HUDEP-2 (cell line): ENCODE results near the gene PADI4.

Source experiments
- DNase-seq, 76 experiments: peaks; one replicate each; lab custom pipeline; 2025; ENCODE audit not compliant: unreplicated experiment in 76 of 76; lab: John Stamatoyannopoulos, UW

The PADI4 gene

GRCh38 chr1:17307946-17308345 lies at the start of gene PADI4:
TSS of gene PADI4 (plus strand) at chr1:17308197. CDS start at chr1:17308223, 26 bp downstream.
- DNase-seq: peak in 1 of 76 experiments; percentile 6

GRCh38 chr1:17258758-17259130 lies 49.3 kb upstream of the PADI4 start:
- DNase-seq: no peak

- no peak for DNase-seq
These were observed 48.6 kb upstream of the PADI4 start for GRCh38 chr1:17259233-17259873.

GRCh38 chr1:17260264-17260663 lies 47.7 kb upstream of the PADI4 start:
- DNase-seq: no peak

GRCh38 chr1:17260738-17261137 lies 47.3 kb upstream of the PADI4 start:
- DNase-seq: no peak

GRCh38 chr1:17263936-17264335 lies 44.1 kb upstream of the PADI4 start:
- no peak for DNase-seq

- DNase-seq: no peak
These were observed 43.5 kb upstream of the PADI4 start for GRCh38 chr1:17264470-17264869.

- DNase-seq: no peak
These were observed 42.8 kb upstream of the PADI4 start for GRCh38 chr1:17265162-17265561.

- DNase-seq: no peak
These were observed 42.0 kb upstream of the PADI4 start for GRCh38 chr1:17265950-17266349.

GRCh38 chr1:17270891-17271765 lies 36.9 kb upstream of the PADI4 start:
- no peak for DNase-seq

- DNase-seq: no peak
These were observed 35.9 kb upstream of the PADI4 start for GRCh38 chr1:17272066-17272465.

GRCh38 chr1:17272646-17273045 lies 35.4 kb upstream of the PADI4 start:
- DNase-seq: no peak

- DNase-seq: no peak
These were observed 34.9 kb upstream of the PADI4 start for GRCh38 chr1:17273096-17273495.

GRCh38 chr1:17274186-17275170 lies 33.5 kb upstream of the PADI4 start:
- peak in 43 of 76 experiments; percentile 4 to 60 (median 27) for DNase-seq

GRCh38 chr1:17276568-17276967 lies 31.4 kb upstream of the PADI4 start:
- DNase-seq: no peak

- DNase-seq: no peak
These were observed 30.4 kb upstream of the PADI4 start for GRCh38 chr1:17277511-17278159.

GRCh38 chr1:17278996-17279830 lies 28.8 kb upstream of the PADI4 start:
- no peak for DNase-seq

- DNase-seq: no peak
These were observed 27.6 kb upstream of the PADI4 start for GRCh38 chr1:17280436-17280835.

- no peak for DNase-seq
These were observed 27.1 kb upstream of the PADI4 start for GRCh38 chr1:17280894-17281293.

GRCh38 chr1:17281775-17282181 lies 26.2 kb upstream of the PADI4 start:
- no peak for DNase-seq
